SK-N-SH treated with all-trans-retinoic acid at 6 μM for 48 hours (cell line): ENCODE results near the gene CIBAR2.
A peak's percentile ranks its signal among the peaks of the same experiment; 100 is the strongest.

Experiments used
- ATAC-seq: fragments of 200-7000 bp; cut with Tn5 transposase; 3 replicates; pipeline ENCODE4 v1.9.1; 2020; ENCODE audit warnings: mild to moderate bottlenecking, moderate library complexity
- BACH2 ChIP-seq: fragments of 250-450 bp; sonication (Bioruptor Pico); IDR thresholded peaks from 2 replicates; pipeline ENCODE4 v1.9.0; 2021; ENCODE audit warnings: mild to moderate bottlenecking, borderline replicate concordance
- CSRNP3 ChIP-seq: fragments of 250-450 bp; sonication (Bioruptor Pico); IDR thresholded peaks from 2 replicates; pipeline ENCODE4 v1.5.1; 2021; ENCODE audit warnings: mild to moderate bottlenecking, moderate library complexity
- ESRRG ChIP-seq: fragments of 250-450 bp; sonication (Bioruptor Pico); IDR thresholded peaks from 2 replicates; pipeline ENCODE4 v1.6.1; 2021; ENCODE audit warnings: mild to moderate bottlenecking
- PATZ1 ChIP-seq: fragments of 250-450 bp; sonication (Bioruptor Pico); IDR thresholded peaks from 2 replicates; pipeline ENCODE4 v1.8.0; 2020; ENCODE audit warnings: mild to moderate bottlenecking, moderate library complexity, borderline replicate concordance
- PPARA ChIP-seq: fragments of 250-450 bp; sonication (Bioruptor Pico); IDR thresholded peaks from 2 replicates; pipeline ENCODE4 v1.5.0; 2020; ENCODE audit warnings: mild to moderate bottlenecking, borderline replicate concordance
- RARB ChIP-seq: fragments of 250-450 bp; sonication (Bioruptor Pico); IDR thresholded peaks from 2 replicates; pipeline ENCODE4 v1.8.0; 2021; ENCODE audit warnings: mild to moderate bottlenecking, moderate library complexity
- SNAI2 ChIP-seq: fragments of 250-450 bp; sonication (Bioruptor Pico); IDR thresholded peaks from 2 replicates; pipeline ENCODE4 v1.5.0; 2020; ENCODE audit warnings: mild to moderate bottlenecking, moderate library complexity
- TCF4 ChIP-seq: fragments of 250-450 bp; sonication (Bioruptor Pico); IDR thresholded peaks from 2 replicates; pipeline ENCODE4 v1.8.0; 2021; ENCODE audit warnings: mild to moderate bottlenecking, moderate library complexity, borderline replicate concordance
- TOX ChIP-seq: fragments of 250-450 bp; sonication (Bioruptor Pico); IDR thresholded peaks from 2 replicates; pipeline ENCODE4 v1.8.0; 2021; ENCODE audit warnings: mild to moderate bottlenecking, moderate library complexity, borderline replicate concordance
- TSHZ2 ChIP-seq: fragments of 250-450 bp; sonication (Bioruptor Pico); IDR thresholded peaks from 2 replicates; pipeline ENCODE4 v1.5.0; 2020; ENCODE audit warnings: mild to moderate bottlenecking, moderate library complexity
- ZC3H10 ChIP-seq: fragments of 250-450 bp; sonication (Bioruptor Pico); IDR thresholded peaks from 2 replicates; pipeline ENCODE4 v1.5.1; 2021; ENCODE audit warnings: mild to moderate bottlenecking, moderate library complexity
- ZFP3 ChIP-seq: fragments of 250-450 bp; sonication (Bioruptor Pico); IDR thresholded peaks from 2 replicates; pipeline ENCODE4 v1.5.0; 2020; ENCODE audit warnings: mild to moderate bottlenecking, moderate library complexity
- ZFP30 ChIP-seq: fragments of 450-650 bp; formaldehyde crosslinking; IDR thresholded peaks from 2 replicates; pipeline ENCODE4 v1.5.0; 2022; ENCODE audit warnings: mild to moderate bottlenecking, moderate library complexity
- ZNF565 ChIP-seq: fragments of 450-650 bp; formaldehyde crosslinking; conservative IDR thresholded peaks from 2 replicates; pipeline ENCODE4 v1.5.0; 2020; ENCODE audit warnings: low read depth, mild to moderate bottlenecking, moderate library complexity
- ZNF70 ChIP-seq: fragments of 450-650 bp; formaldehyde crosslinking; IDR thresholded peaks from 2 replicates; pipeline ENCODE4 v1.5.0; 2020; ENCODE audit warnings: mild to moderate bottlenecking, moderate library complexity
- ZNF8 ChIP-seq: fragments of 450-650 bp; formaldehyde crosslinking; IDR thresholded peaks from 2 replicates; pipeline ENCODE4 v1.5.0; 2020; ENCODE audit warnings: mild to moderate bottlenecking, moderate library complexity
- TF ChIP-seq, protein P1 (sequence below): fragments of 250-450 bp; sonication (Bioruptor Pico); IDR thresholded peaks from 2 replicates; pipeline ENCODE4 v1.8.0; 2021; ENCODE audit warnings: low read depth, mild to moderate bottlenecking, moderate library complexity, borderline replicate concordance
- TF ChIP-seq, protein P2 (sequence below): fragments of 250-450 bp; sonication (Bioruptor Pico); IDR thresholded peaks from 2 replicates; pipeline ENCODE4 v1.5.1; 2020; ENCODE audit warnings: low read depth, mild to moderate bottlenecking, moderate library complexity

CIBAR2 gene

DNA sequence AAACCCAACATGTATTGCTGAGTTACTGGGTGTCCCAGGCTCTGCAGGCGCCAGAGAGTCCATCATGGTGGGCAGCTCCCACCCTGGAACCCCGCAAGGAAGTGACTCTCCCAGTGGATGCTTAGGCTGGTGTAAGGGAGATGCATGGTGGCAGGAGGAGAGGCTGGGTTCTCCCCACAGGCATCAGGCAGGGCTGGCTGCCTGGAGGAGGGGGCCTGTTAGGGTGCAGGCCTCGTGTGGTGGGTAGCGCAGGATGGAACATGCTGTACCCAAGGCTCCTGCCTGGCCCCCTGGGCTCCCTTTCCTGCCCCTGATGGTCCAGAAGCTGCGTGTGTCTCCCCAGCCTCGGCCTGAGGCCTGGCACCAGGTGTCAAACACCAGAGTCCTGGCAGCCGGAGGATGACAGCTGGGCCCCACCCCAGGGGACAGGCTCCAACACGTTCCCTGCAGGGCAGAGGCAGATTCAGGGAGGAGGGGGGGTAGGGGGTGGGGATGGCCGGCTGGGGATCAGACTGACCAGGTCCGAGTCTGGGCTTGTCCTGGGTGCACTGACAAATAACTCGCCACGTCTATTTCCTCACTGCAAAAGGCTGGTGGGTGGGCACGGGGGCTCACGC is 40.2 kb upstream of the CIBAR2 start (continued):
- TF ChIP-seq SNAI2 (CRISPR knock-in tag): no peak
- TF ChIP-seq ZNF70 (CRISPR knock-in tag): no peak
- no peak for TF ChIP-seq PPARA
- no peak for TF ChIP-seq ZFP30 (CRISPR knock-in tag)
- TF ChIP-seq ZNF8: no peak
- no peak for TF ChIP-seq RARB
- TF ChIP-seq, all 23 proteins: peak for 0

GRCh38 chr16:85151603-85152413 is 39.5 kb upstream of the CIBAR2 start:
- TF ChIP-seq SNAI2 (CRISPR knock-in tag) (no peak), PATZ1 (CRISPR knock-in tag) (no peak), ZNF8 (no peak), ZNF70 (CRISPR knock-in tag) (no peak), PPARA (no peak)
- TF ChIP-seq, protein P1, sequence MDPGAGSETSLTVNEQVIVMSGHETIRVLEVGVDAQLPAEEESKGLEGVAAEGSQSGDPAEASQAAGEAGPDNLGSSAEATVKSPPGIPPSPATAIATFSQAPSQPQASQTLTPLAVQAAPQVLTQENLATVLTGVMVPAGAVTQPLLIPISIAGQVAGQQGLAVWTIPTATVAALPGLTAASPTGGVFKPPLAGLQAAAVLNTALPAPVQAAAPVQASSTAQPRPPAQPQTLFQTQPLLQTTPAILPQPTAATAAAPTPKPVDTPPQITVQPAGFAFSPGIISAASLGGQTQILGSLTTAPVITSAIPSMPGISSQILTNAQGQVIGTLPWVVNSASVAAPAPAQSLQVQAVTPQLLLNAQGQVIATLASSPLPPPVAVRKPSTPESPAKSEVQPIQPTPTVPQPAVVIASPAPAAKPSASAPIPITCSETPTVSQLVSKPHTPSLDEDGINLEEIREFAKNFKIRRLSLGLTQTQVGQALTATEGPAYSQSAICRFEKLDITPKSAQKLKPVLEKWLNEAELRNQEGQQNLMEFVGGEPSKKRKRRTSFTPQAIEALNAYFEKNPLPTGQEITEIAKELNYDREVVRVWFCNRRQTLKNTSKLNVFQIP (CRISPR knock-in tag): no peak
- TF ChIP-seq, all 23 proteins: peak for 0
- ATAC-seq: peak; percentile 95

- no peak for TF ChIP-seq ESRRG (CRISPR knock-in tag)
- TF ChIP-seq CSRNP3 (CRISPR knock-in tag): no peak
- TF ChIP-seq TCF4 (CRISPR knock-in tag): no peak
- no peak for TF ChIP-seq ZNF70 (CRISPR knock-in tag)
- TF ChIP-seq TOX (CRISPR knock-in tag): no peak
- TF ChIP-seq BACH2 (CRISPR knock-in tag): no peak
- no peak for TF ChIP-seq ZNF565 (CRISPR knock-in tag)
- no peak for TF ChIP-seq PATZ1 (CRISPR knock-in tag)
- TF ChIP-seq ZNF8: no peak
- no peak for TF ChIP-seq RARB
- TF ChIP-seq PPARA: no peak
- TF ChIP-seq ZFP3 (CRISPR knock-in tag): no peak
- TF ChIP-seq, protein P2, sequence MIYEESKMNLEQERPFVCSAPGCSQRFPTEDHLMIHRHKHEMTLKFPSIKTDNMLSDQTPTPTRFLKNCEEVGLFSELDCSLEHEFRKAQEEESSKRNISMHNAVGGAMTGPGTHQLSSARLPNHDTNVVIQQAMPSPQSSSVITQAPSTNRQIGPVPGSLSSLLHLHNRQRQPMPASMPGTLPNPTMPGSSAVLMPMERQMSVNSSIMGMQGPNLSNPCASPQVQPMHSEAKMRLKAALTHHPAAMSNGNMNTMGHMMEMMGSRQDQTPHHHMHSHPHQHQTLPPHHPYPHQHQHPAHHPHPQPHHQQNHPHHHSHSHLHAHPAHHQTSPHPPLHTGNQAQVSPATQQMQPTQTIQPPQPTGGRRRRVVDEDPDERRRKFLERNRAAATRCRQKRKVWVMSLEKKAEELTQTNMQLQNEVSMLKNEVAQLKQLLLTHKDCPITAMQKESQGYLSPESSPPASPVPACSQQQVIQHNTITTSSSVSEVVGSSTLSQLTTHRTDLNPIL (CRISPR knock-in tag): no peak
- no peak for TF ChIP-seq ZC3H10 (CRISPR knock-in tag)
- no peak for TF ChIP-seq TSHZ2 (CRISPR knock-in tag)
- TF ChIP-seq, all 23 proteins: peak for 0
- no peak for ATAC-seq
Measured at GRCh38 chr16:85151079-85151602, 38.9 kb upstream of the CIBAR2 start.
